GM12875 (cell line): ENCODE measurements around the gene MAPT.

ENCODE experiments used
- H3K4me3 ChIP-seq: one replicate; pipeline ENCODE4 v1.5.1; 2011; ENCODE audit warnings: low read depth, low read length, control low read depth
- CTCF ChIP-seq: IDR thresholded peaks from 2 replicates; pipeline ENCODE4 v1.5.1; 2011; ENCODE audit warnings: low read depth, mild to moderate bottlenecking, control low read depth, inconsistent platforms, low read length, moderate library complexity, borderline replicate concordance; ENCODE audit not compliant: insufficient read depth

Gene MAPT

DNA sequence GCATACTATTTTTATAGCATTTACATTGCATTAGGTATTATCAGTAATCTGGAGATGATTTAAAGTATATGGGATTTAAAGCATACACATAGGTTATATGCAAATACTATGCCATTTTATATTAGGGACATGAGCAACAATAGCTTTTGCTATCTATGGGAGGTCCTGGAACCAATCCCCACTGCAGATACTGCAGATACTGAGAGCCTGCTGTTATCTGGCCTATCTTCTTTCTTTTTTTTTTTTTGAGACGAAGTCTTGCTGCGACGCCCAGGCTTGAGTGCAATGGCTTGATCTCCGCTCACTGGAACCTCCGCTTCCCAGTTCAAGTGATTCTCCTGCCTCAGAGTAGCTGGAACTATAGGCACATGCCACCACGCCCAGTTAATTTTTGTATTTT, 142.1 kb downstream of the MAPT start:
- no peak for TF ChIP-seq CTCF
- H3K4me3 ChIP-seq = no peak overlapping the region

DNA sequence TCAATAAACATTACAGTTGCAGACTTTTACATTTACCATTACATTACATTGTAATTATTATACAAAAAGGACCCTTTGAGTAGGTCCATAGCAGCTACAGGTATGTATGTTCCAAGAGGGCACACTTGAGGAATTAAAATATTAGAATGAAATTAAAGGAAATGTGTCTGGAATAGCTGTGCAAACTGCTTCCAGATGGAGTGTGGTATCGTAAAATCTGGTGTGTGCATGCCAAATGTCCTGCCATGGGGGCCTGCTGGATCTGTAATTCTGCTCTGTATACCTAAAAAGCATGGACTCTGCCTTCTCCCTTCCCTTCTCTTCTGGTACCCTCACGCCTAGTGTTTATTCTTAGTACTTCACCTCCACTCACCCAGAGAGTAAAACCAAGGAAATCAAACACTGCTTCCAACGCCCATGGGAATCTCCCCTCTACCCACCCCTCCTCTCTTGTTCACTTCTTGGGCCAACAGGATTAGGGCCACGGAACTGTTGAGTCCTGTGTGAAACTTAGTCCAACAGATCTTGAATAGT, 143.4 kb downstream of the MAPT start:
- no peak for TF ChIP-seq CTCF
- no peak overlapping the region for H3K4me3 ChIP-seq

DNA sequence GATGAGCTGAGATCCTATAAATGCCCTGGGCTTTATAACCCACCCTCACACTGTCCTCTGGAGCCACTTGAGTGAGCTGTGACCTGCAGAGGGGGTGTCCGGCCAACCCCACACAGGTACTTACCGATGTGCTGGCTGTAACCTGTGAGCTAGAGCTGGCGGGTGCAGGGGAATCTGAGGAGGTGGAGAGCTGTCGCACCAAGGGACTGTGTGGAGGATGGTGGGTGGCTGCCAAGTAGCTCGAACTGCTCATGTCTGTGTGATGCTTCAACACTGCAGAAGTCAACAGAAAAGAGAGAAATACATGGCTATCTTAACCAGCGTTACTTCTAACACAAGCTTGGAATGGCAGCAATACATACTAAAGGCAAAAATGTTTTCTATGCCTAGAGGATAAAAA, 144.1 kb downstream of the MAPT start:
- H3K4me3 ChIP-seq = no peak overlapping the region
- no peak for TF ChIP-seq CTCF

DNA sequence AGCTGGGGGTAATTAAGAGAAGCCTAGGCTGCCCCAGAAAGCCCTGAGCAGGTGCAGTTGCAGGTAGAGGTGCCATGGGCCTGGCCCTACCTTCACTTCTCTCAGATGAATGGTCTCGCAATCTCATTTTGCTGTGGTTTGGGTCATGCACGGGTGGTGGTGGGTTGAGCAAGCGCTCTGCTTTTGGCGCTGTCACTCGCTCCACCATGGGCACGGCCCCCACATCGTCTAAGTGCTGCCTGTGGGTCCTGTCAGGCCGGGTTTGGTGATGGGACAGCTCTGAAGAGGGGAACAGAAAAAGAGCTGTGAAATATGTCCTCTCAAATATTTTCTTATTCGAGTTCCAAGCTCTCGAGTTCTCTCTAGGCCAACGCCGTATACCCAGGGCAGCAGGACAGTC, 144.6 kb downstream of the MAPT start:
- H3K4me3 ChIP-seq = no peak overlapping the region
- TF ChIP-seq CTCF = no peak

DNA sequence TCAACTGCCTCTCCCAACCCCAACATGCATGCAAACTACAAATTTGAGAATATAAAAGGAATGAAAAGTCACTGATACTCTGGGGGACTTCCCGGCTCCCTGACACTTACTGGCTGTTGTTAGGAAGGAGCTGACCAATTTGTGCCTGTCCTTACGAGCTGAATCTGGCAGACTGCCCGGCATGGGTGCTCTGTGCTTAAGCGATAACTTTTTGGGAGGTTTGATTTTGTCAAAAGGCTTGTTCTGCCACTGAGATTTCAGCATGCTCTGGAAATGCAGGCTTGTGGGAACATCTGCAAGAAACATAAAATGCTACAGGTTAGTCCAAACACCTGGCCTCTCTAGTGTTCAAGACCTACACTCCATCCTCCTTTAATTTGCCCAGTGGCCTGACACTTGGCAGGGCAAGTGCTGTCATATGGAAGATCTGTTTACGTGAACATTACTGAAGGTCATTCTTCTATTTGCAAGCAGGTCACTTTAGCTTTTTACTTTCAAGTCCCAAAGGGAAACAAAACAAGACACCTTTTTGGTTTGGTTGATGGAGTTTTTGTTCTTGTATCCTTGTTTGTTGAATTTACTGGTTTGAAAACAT, 145.3 kb downstream of the MAPT start:
- no peak overlapping the region for H3K4me3 ChIP-seq
- no peak for TF ChIP-seq CTCF

DNA sequence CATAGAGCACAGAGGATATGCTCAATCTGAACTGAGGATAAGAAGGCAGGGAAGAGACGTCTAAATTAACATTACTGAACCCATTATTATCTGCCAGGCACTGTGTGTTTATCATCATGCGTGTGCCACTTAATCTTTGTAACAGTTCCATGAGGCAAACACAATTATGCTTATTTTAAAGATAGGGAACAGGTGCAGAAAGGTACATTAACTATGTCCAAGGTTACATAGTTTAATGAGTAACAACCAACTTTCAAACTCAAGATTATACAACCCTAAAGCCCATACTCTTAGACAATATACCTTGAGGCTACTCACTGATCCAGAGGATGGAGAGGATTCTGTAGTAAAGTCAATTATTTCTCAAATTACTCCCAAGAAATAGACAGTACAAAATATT, 147.9 kb downstream of the MAPT start:
- H3K4me3 ChIP-seq = no peak overlapping the region
- TF ChIP-seq CTCF = no peak

DNA sequence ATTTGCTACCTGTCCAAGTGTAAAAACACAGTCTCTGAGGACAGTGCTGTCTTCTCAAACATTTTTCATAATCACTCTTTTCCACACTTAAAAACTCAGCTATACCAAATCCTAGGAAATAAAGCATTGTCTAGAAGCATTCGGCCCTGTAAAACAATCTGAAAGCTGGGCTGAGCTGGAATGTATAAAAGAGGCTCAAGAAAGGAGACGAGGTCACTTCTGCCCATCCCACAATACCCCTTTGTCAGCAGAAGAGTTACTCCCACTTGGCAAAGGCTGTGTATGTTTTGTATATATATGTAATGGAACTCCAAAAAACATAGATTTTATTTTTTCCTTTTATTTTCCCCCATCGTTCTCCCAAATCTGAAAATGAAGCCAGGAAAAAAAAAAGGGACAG, 148.6 kb downstream of the MAPT start:
- H3K4me3 ChIP-seq = no peak overlapping the region
- no peak for TF ChIP-seq CTCF
